DOHH2 (cell line): ENCODE measurements around the gene ZFP1.
"Not testable (repeated sequence)": the region's sequence is repeated elsewhere in the genome, so short reads cannot be mapped to it uniquely, and the experiment has no call there.

Experiments used
- H3F3A ChIP-seq: fragments of 200-600 bp; sonication (generic), shearing (Covaris generic); 2 replicates; pipeline ENCODE4 v1.6.0; 2016; ENCODE audit warnings: antibody characterized with exemption, mild to moderate bottlenecking; ENCODE audit not compliant: control insufficient read depth, insufficient read depth
- H3K27ac ChIP-seq: fragments of 200-600 bp; sonication (generic); 2 replicates; pipeline ENCODE4 v1.5.1; 2014; ENCODE audit warnings: low read depth, mild to moderate bottlenecking, low read length, moderate library complexity
- H3K27me3 ChIP-seq: fragments of 200-600 bp; sonication (generic); 2 replicates; pipeline ENCODE4 v1.6.1; 2014; ENCODE audit warnings: mild to moderate bottlenecking, low read length, mixed read lengths; ENCODE audit not compliant: control insufficient read depth
- H3K36me3 ChIP-seq: fragments of 200-600 bp; sonication (generic); 2 replicates; pipeline ENCODE4 v1.6.1; 2014; ENCODE audit warnings: mild to moderate bottlenecking, low read length, moderate library complexity, mixed read lengths; ENCODE audit not compliant: control insufficient read depth
- H3K4me1 ChIP-seq: fragments of 200-600 bp; sonication (generic); 2 replicates; pipeline ENCODE4 v1.6.1; 2014; ENCODE audit warnings: mild to moderate bottlenecking, low read length, mixed read lengths; ENCODE audit not compliant: control insufficient read depth
- H3K4me2 ChIP-seq: fragments of 200-600 bp; sonication (generic); 2 replicates; pipeline ENCODE4 v1.6.0; 2014; ENCODE audit warnings: mild to moderate bottlenecking, low read length, moderate library complexity
- H3K4me3 ChIP-seq: fragments of 200-600 bp; sonication (generic); 2 replicates; pipeline ENCODE4 v1.5.1; 2014; ENCODE audit warnings: mild to moderate bottlenecking, low read length, mixed read lengths
- H3K79me2 ChIP-seq: fragments of 200-600 bp; sonication (generic); 2 replicates; pipeline ENCODE4 v1.6.1; 2014; ENCODE audit warnings: mild to moderate bottlenecking, low read length, mixed read lengths; ENCODE audit not compliant: control insufficient read depth
- H3K9me2 ChIP-seq: fragments of 200-600 bp; sonication (generic); replicated peaks from 2 replicates; pipeline ENCODE4 v1.6.1; 2014; ENCODE audit warnings: mild to moderate bottlenecking, low read length, mixed read lengths; ENCODE audit not compliant: control insufficient read depth
- H3K9me3 ChIP-seq: fragments of 200-600 bp; sonication (generic); 2 replicates; pipeline ENCODE4 v1.6.1; 2014; ENCODE audit warnings: antibody characterized with exemption, low read length, mixed read lengths; ENCODE audit not compliant: control insufficient read depth, insufficient read depth
- H4K20me1 ChIP-seq: fragments of 200-600 bp; sonication (generic); 2 replicates; pipeline ENCODE4 v1.6.0; 2014; ENCODE audit warnings: low read depth, mild to moderate bottlenecking, antibody characterized with exemption, low read length, moderate library complexity; ENCODE audit not compliant: control insufficient read depth, insufficient read depth
- EZH2phosphoT487 ChIP-seq: fragments of 200-600 bp; sonication (generic); IDR thresholded peaks from 2 replicates; pipeline ENCODE4 v1.6.1; 2017; ENCODE audit warnings: borderline replicate concordance, mild to moderate bottlenecking, antibody characterized with exemption, low read length, moderate library complexity, mixed read lengths
- TF ChIP-seq, protein P1 (sequence below): fragments of 200-600 bp; sonication (generic); IDR thresholded peaks from one replicate; pipeline ENCODE4 v1.5.1; 2014; ENCODE audit warnings: antibody characterized with exemption, mild to moderate bottlenecking, low read depth, low read length; ENCODE audit not compliant: poor library complexity, severe bottlenecking

The ZFP1 gene

DNA sequence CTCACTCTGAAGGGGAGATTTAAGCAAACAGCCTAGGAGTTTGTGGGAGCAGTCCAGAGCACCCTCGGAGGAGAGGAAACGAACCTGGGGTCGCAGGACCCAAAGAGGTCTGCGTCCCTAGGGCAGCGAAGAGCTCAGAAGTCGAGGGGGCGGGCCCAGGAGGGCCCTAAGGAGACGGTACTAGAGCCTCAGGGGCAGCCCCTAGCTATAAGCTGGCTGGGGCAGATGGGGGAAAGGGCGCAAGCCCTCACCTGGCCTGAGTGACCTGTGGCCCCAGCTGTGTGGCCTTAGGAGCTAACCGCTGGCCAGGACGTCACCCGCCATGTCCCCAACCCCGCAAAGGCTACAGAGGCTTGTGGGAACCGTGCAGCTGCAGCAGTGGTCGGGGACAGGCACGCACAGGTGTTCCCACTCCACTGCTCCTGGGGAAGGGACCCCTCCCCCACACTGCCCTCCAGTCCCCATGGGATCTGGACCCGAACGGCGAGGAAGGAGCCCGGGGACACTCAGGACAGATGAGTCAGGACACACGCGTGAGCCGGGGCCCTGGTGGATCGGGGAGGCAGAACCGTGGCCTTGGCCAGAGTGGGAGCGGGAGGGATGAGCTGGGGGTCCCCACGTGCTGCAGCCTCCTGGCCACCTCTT, 60.7 kb downstream of the ZFP1 start:
- Histone ChIP-seq H4K20me1 (no peaks in the 10 kb centered on the region), H3K4me2 (no peak overlapping the region), H3K79me2 (no peaks in the 10 kb centered on the region), H3K4me1 (no peaks in the 10 kb centered on the region), H3K9me3 (no peaks in the 10 kb centered on the region), H3K27me3 (no peaks in the 10 kb centered on the region), H3F3A (no peaks in the 10 kb centered on the region), H3K4me3 (no peak overlapping the region), H3K9me2 (no peaks in the 10 kb centered on the region), H3K27ac (no peak overlapping the region), H3K36me3 (no peaks in the 10 kb centered on the region)
- TF ChIP-seq, protein P1, sequence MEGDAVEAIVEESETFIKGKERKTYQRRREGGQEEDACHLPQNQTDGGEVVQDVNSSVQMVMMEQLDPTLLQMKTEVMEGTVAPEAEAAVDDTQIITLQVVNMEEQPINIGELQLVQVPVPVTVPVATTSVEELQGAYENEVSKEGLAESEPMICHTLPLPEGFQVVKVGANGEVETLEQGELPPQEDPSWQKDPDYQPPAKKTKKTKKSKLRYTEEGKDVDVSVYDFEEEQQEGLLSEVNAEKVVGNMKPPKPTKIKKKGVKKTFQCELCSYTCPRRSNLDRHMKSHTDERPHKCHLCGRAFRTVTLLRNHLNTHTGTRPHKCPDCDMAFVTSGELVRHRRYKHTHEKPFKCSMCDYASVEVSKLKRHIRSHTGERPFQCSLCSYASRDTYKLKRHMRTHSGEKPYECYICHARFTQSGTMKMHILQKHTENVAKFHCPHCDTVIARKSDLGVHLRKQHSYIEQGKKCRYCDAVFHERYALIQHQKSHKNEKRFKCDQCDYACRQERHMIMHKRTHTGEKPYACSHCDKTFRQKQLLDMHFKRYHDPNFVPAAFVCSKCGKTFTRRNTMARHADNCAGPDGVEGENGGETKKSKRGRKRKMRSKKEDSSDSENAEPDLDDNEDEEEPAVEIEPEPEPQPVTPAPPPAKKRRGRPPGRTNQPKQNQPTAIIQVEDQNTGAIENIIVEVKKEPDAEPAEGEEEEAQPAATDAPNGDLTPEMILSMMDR: no peak
- no peak for TF ChIP-seq EZH2phosphoT487

DNA sequence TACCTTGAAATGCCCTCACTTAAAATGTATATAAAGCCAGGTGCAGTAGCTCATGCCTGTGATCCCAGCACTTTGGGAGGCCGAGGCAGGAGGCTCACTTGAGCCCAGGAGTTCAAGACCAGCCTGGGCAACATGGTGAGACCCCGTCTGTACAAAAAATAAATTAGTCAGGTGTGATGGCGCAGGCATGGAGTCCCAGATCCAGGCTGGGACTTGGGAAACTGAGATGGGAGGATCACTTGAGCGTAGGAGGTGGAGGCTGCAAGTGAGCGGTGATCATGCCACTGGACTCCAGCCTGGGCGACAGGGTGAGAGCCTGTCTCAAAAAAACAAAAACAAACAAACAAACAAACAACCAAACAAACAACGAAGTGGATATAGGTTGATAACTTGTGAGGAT, 61.2 kb downstream of the ZFP1 start:
- not testable (repeated sequence) for H3K9me3 ChIP-seq, H3K9me2 ChIP-seq, H3K79me2 ChIP-seq, H3K4me2 ChIP-seq, H3K4me3 ChIP-seq, H3F3A ChIP-seq, H3K27me3 ChIP-seq, H3K27ac ChIP-seq, H4K20me1 ChIP-seq, H3K4me1 ChIP-seq, H3K36me3 ChIP-seq

DNA sequence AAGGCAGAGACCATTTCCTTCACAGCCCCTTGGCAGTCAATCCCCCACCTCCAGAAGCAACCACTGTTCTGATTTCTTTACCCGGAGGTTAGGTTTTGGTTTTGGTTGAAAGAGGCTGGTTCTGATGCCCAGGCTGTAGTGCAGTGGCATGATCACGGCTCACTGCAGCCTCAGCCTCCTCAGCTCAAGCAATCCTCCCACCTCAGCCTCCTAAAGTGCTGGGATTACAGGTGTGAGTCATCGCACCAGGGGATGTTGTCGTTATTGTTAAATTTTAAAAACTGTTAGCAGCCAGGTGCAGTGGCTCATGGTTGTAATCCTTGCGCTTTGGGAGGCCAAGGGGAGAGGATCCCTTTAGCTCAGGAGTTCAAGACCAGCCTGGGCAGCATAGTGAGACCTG, 61.6 kb downstream of the ZFP1 start:
- Histone ChIP-seq H4K20me1 (no peaks in the 10 kb centered on the region), H3F3A (no peaks in the 10 kb centered on the region), H3K79me2 (no peaks in the 10 kb centered on the region), H3K4me2 (no peak overlapping the region), H3K36me3 (no peaks in the 10 kb centered on the region), H3K9me3 (no peaks in the 10 kb centered on the region), H3K4me3 (no peak overlapping the region), H3K9me2 (no peaks in the 10 kb centered on the region), H3K4me1 (no peaks in the 10 kb centered on the region), H3K27me3 (no peaks in the 10 kb centered on the region), H3K27ac (no peak overlapping the region)
- TF ChIP-seq EZH2phosphoT487: no peak
- TF ChIP-seq, protein P1: no peak

DNA sequence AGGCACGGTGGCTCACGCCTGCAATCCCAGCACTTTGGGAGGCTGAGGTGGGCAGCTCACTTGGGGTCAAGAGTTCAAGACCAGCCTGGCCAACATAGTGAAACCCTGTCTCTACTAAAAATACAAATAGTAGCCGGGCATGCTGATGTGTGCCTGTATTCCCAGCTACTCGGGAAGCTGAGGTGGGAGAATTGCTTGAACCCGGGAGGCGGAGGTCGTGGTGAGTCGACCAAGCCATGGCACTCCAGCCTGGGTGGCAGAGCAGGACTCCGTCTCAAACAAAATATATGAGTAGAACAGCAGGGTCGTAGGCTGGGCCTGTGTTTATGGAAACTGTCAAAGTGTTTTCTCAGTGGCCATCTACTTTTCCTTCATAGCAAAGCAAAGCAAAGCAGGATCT, 63.0 kb downstream of the ZFP1 start:
- not testable (repeated sequence) for H3K9me3 ChIP-seq, H3F3A ChIP-seq, H4K20me1 ChIP-seq, H3K36me3 ChIP-seq, H3K4me3 ChIP-seq, H3K4me2 ChIP-seq, H3K27me3 ChIP-seq, H3K79me2 ChIP-seq, H3K4me1 ChIP-seq, H3K9me2 ChIP-seq, H3K27ac ChIP-seq
